Liver (tissue), 9 donors: Measurements from ENCODE around the gene B4GALT5. TPM values are rescaled to one million over a fixed set of nuclear protein-coding genes. Genes with fewer than 3 reads are reported as not detected.

Source experiments
- DNase-seq: peaks from one replicate; pipeline ENCODE4 v3.0.0-alpha.2; 2017; ENCODE audit warnings: low spot score
- H3K27ac ChIP-seq, 2 donors: one replicate each; pipeline ENCODE4 v1.7.0; 2013; ENCODE audit warnings: inconsistent platforms in 2 of 2, low read length in 2 of 2, control low read depth in 1 of 2, low read depth in 1 of 2, mild to moderate bottlenecking in 1 of 2
- H3K27me3 ChIP-seq, 4 donors: one replicate each; pipeline versions ENCODE4 v1.6.1 to v1.7.0; 2013; ENCODE audit warnings: low read length in 3 of 4, inconsistent platforms in 1 of 4, mild to moderate bottlenecking in 1 of 4, moderate library complexity in 1 of 4; ENCODE audit not compliant: control insufficient read depth in 4 of 4, insufficient read depth in 4 of 4
- H3K36me3 ChIP-seq, 4 donors: one replicate each; pipeline versions ENCODE4 v1.6.1 to v1.7.0; 2013; ENCODE audit warnings: low read length in 3 of 4, mild to moderate bottlenecking in 3 of 4, low read depth in 1 of 4, moderate library complexity in 1 of 4; ENCODE audit not compliant: control insufficient read depth in 4 of 4, insufficient read depth in 3 of 4
- H3K4me1 ChIP-seq, 4 donors: one replicate each; pipeline versions ENCODE4 v1.6.1 to v1.7.0; 2013; ENCODE audit warnings: low read length in 3 of 4, mild to moderate bottlenecking in 3 of 4, moderate library complexity in 1 of 4; ENCODE audit not compliant: control insufficient read depth in 4 of 4, insufficient read depth in 4 of 4
- H3K4me3 ChIP-seq, 3 donors: one replicate each; pipeline versions ENCODE4 v1.6.1 to v1.7.0; 2013; ENCODE audit warnings: low read length in 3 of 3, control low read depth in 1 of 3, low read depth in 1 of 3, mild to moderate bottlenecking in 1 of 3
- H3K9ac ChIP-seq, 2 donors: one replicate each; pipeline ENCODE4 v1.7.0; 2013; ENCODE audit warnings: low read length in 2 of 2, mild to moderate bottlenecking in 2 of 2, moderate library complexity in 2 of 2, control low read depth in 1 of 2, low read depth in 1 of 2
- H3K9me3 ChIP-seq, 4 donors: one replicate each; pipeline versions ENCODE4 v1.6.1 to v1.7.0; 2013; ENCODE audit warnings: low read length in 3 of 4; ENCODE audit not compliant: control insufficient read depth in 4 of 4
- ATF3 ChIP-seq: IDR thresholded peaks from 2 replicates; pipeline ENCODE4 v1.6.1; 2016; ENCODE audit warnings: antibody characterized with exemption
- EGR1 ChIP-seq, 2 donors: IDR thresholded peaks; 2 replicates each; pipeline ENCODE4 v1.6.1; 2016 to 2018; ENCODE audit warnings: antibody characterized with exemption in 2 of 2, low read depth in 2 of 2
- FOXA1 ChIP-seq: IDR thresholded peaks from 2 replicates; pipeline ENCODE4 v1.6.1; 2016; ENCODE audit warnings: antibody characterized with exemption
- FOXA2 ChIP-seq: IDR thresholded peaks from 2 replicates; pipeline ENCODE4 v1.6.1; 2016; ENCODE audit warnings: antibody characterized with exemption
- GABPA ChIP-seq, 2 donors: IDR thresholded peaks in 1 of 2; conservative IDR thresholded peaks in 1 of 2; 2 replicates each; pipeline ENCODE4 v1.6.1; 2016; ENCODE audit warnings: antibody characterized with exemption in 2 of 2, mild to moderate bottlenecking in 1 of 2, moderate library complexity in 1 of 2
- HNF4A ChIP-seq, 2 donors: conservative IDR thresholded peaks; 2 replicates each; pipeline ENCODE4 v1.6.1; 2016; ENCODE audit warnings: antibody characterized with exemption in 2 of 2, mild to moderate bottlenecking in 2 of 2
- HNF4G ChIP-seq: IDR thresholded peaks from 2 replicates; pipeline ENCODE4 v1.6.1; 2016; ENCODE audit warnings: antibody characterized with exemption
- JUND ChIP-seq, 2 donors: IDR thresholded peaks; 2 replicates each; pipeline ENCODE4 v1.6.1; 2016; ENCODE audit warnings: antibody characterized with exemption in 2 of 2
- NR2F2 ChIP-seq: IDR thresholded peaks from 2 replicates; pipeline ENCODE4 v1.6.1; 2016; ENCODE audit warnings: antibody characterized with exemption
- RAD21 ChIP-seq, 2 donors: IDR thresholded peaks; 2 replicates each; pipeline ENCODE4 v1.6.1; 2016; ENCODE audit warnings: antibody characterized with exemption in 2 of 2, mild to moderate bottlenecking in 2 of 2
- REST ChIP-seq: IDR thresholded peaks from 2 replicates; pipeline ENCODE4 v1.6.1; 2016; ENCODE audit warnings: antibody characterized with exemption, mild to moderate bottlenecking
- RXRA ChIP-seq, 2 donors: IDR thresholded peaks; 2 replicates each; pipeline ENCODE4 v1.6.1; 2017 to 2018; ENCODE audit warnings: antibody characterized with exemption in 2 of 2, mild to moderate bottlenecking in 1 of 2
- SP1 ChIP-seq: IDR thresholded peaks from 2 replicates; pipeline ENCODE4 v1.6.1; 2018; ENCODE audit warnings: antibody characterized with exemption, mild to moderate bottlenecking
- TAF1 ChIP-seq: conservative IDR thresholded peaks from 2 replicates; pipeline ENCODE4 v1.6.1; 2016; ENCODE audit warnings: antibody characterized with exemption, mild to moderate bottlenecking
- YY1 ChIP-seq: IDR thresholded peaks from 2 replicates; pipeline ENCODE4 v1.6.1; 2016; ENCODE audit warnings: antibody characterized with exemption, mild to moderate bottlenecking
- ZBTB33 ChIP-seq: IDR thresholded peaks from 2 replicates; pipeline ENCODE4 v1.6.1; 2016; ENCODE audit warnings: antibody characterized with exemption
- WGBS: extraction: QIAGEN DNeasy Blood & Tissue Kit; methylation state at CpG from one replicate; pipeline ENCODE4 v1.1.7; 2013; 5-methylcytosine and 5-hydroxymethylcytosine counted together
- polyA plus RNA-seq, 2 donors: library from polyadenylated mRNA; stranded (reverse) in 1 of 2; unstranded in 1 of 2; fragments of 200-250 nt in 1 of 2; fragments of >200 nt in 1 of 2; fragmentation: Nextera tagmentation in 1 of 2; extraction: Ambion mirVana in 1 of 2; gene quantifications; one replicate each; pipeline versions ENCODE4 v1.2.1 to v1.2.3, GENCODE V29; 2013 to 2015
- total RNA-seq, 2 donors: library from RNA; depleted of rRNA; stranded (reverse); fragments of >200 nt; gene quantifications; one replicate each; pipeline ENCODE4 v1.2.3, GENCODE V29; 2014
- TF ChIP-seq, protein P1 (sequence below): fragments of 150-350 bp; IDR thresholded peaks from 2 replicates; pipeline ENCODE4 v1.5.1; 2017; ENCODE audit warnings: improper control_type of control experiment, low read depth, low read length; ENCODE audit not compliant: missing input control
- TF ChIP-seq, protein P2 (sequence below): IDR thresholded peaks from 2 replicates; pipeline ENCODE4 v1.6.1; 2016; ENCODE audit warnings: antibody characterized with exemption
- donor health status: healthy.
- donor health status: healthy.
- donor health status: healthy.
- donor health status: healthy.
- donor health status: healthy.

Gene B4GALT5
- total and polyA plus RNA-seq, 4 donors, result 2.0 to 28.2 (median 14.4) TPM

DNA sequence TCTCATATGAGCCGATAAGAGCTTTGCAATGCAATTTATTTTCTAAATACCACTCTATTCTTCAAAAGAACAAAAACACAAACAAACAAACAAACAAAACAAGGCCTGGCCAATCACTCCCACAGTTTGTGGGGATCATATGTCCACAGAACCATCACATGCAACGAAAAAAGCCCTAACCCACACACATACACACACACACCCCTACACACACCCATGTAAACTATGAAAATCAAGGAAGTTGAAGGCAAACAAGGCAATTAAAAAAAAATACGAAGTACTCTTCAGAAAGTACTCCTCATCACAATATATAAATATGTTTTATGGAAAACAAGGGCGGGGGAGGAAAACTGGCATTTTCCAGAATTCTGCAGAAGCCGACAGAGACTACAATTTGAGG is 79.6 kb downstream of the B4GALT5 start:
- peaks cover 2 to 36% (median 27%) of the 10 kb centered on the region in 4 donors for H3K36me3 ChIP-seq
- 91% methylated on average over 5 of the region's 5 CpGs for WGBS

GRCh38 chr20:49633643-49634042 is 80.0 kb downstream of the B4GALT5 start:
- H3K4me1 ChIP-seq, result peaks cover 0 to 13% (median 7%) of the 10 kb centered on the region in 4 donors
- H3K27me3 ChIP-seq, result no peaks in the 10 kb centered on the region
- no peak overlapping the region for H3K27ac ChIP-seq
- peaks cover 2 to 35% (median 27%) of the 10 kb centered on the region in 4 donors for H3K36me3 ChIP-seq
- DNase-seq, result no peak
- 97% methylated on average over 4 of the region's 4 CpGs for WGBS
- TF ChIP-seq TAF1 (no peak), NR2F2 (no peak), YY1 (no peak), FOXA1 (no peak), SP1 (no peak), ATF3 (no peak), FOXA2 (no peak), JUND (IDR thresholded peaks at IDR 0.05) (no peak), HNF4G (no peak), RAD21 (IDR thresholded peaks at IDR 0.05) (no peak), HNF4A (conservative IDR thresholded peaks at IDR 0.05) (no peak), GABPA (IDR thresholded peaks at IDR 0.05 in 1 of 2, conservative IDR thresholded peaks at IDR 0.05 in 1 of 2) (no peak)
- TF ChIP-seq, protein P1, sequence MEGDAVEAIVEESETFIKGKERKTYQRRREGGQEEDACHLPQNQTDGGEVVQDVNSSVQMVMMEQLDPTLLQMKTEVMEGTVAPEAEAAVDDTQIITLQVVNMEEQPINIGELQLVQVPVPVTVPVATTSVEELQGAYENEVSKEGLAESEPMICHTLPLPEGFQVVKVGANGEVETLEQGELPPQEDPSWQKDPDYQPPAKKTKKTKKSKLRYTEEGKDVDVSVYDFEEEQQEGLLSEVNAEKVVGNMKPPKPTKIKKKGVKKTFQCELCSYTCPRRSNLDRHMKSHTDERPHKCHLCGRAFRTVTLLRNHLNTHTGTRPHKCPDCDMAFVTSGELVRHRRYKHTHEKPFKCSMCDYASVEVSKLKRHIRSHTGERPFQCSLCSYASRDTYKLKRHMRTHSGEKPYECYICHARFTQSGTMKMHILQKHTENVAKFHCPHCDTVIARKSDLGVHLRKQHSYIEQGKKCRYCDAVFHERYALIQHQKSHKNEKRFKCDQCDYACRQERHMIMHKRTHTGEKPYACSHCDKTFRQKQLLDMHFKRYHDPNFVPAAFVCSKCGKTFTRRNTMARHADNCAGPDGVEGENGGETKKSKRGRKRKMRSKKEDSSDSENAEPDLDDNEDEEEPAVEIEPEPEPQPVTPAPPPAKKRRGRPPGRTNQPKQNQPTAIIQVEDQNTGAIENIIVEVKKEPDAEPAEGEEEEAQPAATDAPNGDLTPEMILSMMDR, result no peak
- TF ChIP-seq, protein P2, sequence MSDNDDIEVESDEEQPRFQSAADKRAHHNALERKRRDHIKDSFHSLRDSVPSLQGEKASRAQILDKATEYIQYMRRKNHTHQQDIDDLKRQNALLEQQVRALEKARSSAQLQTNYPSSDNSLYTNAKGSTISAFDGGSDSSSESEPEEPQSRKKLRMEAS, result no peak
- no peak overlapping the region for H3K4me3 ChIP-seq
- H3K9ac ChIP-seq, result no peak overlapping the region
- no peaks in the 10 kb centered on the region for H3K9me3 ChIP-seq

More for the DNA sequence above, 79.6 kb downstream of the B4GALT5 start:
- no peak for TF ChIP-seq TAF1
- TF ChIP-seq RXRA (IDR thresholded peaks at IDR 0.05), result no peak
- TF ChIP-seq JUND (IDR thresholded peaks at IDR 0.05), result no peak
- H3K9ac ChIP-seq, result no peak overlapping the region
- H3K27me3 ChIP-seq, result no peaks in the 10 kb centered on the region
- no peak for DNase-seq
- no peak overlapping the region for H3K27ac ChIP-seq
- H3K9me3 ChIP-seq, result no peaks in the 10 kb centered on the region
- peaks cover 0 to 13% (median 7%) of the 10 kb centered on the region in 4 donors for H3K4me1 ChIP-seq
- H3K4me3 ChIP-seq, result no peak overlapping the region

DNA sequence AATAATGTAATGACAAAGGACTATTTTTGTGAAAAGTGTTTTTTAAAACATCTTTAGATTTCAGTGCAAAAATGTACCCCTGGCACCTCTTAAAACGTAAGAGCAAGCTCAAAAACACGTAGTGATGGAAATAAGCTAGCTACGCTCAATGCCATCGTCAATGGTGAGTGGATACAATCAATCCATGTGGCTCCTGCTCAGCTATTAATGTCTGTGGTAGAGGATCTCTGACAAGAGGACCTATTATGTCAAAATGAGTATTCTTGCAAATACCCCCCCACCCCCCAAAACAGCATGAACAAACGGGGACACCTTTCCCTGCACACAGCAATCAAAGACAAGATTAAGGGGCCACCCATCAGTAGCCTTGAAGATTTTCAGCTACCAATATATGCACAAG is 80.7 kb downstream of the B4GALT5 start:
- no peak overlapping the region for H3K9ac ChIP-seq

More for the DNA sequence above, 80.7 kb downstream of the B4GALT5 start:
- Histone ChIP-seq H3K27ac (no peak overlapping the region), H3K27me3 (no peaks in the 10 kb centered on the region), H3K36me3 (peaks cover 2 to 30% (median 23%) of the 10 kb centered on the region in 4 donors), H3K9me3 (no peaks in the 10 kb centered on the region), H3K4me1 (peaks cover 0 to 13% (median 7%) of the 10 kb centered on the region in 4 donors), H3K4me3 (no peak overlapping the region)
- no peak for DNase-seq
- TF ChIP-seq NR2F2 (no peak), GABPA (IDR thresholded peaks at IDR 0.05 in 1 of 2, conservative IDR thresholded peaks at IDR 0.05 in 1 of 2) (no peak), FOXA1 (no peak), HNF4G (no peak), REST (no peak), TAF1 (no peak), ZBTB33 (no peak), EGR1 (IDR thresholded peaks at IDR 0.05; ENCODE audit: low read depth in 2 of 2) (no peak), JUND (IDR thresholded peaks at IDR 0.05) (no peak), RXRA (IDR thresholded peaks at IDR 0.05) (no peak), YY1 (no peak), SP1 (no peak)
- TF ChIP-seq, protein P1, result no peak
- 95% methylated on average over 5 of the region's 5 CpGs for WGBS
